GM12878 (cell line): ENCODE measurements around the gene APBB1IP. TPM values are rescaled to one million over a fixed set of nuclear protein-coding genes. Genes with fewer than 3 reads are reported as not detected.

Experiments
- ATF7 ChIP-seq: fragments of 450-650 bp; IDR thresholded peaks from 2 replicates; pipeline ENCODE4 v1.6.1; 2016; ENCODE audit warnings: low read depth, mild to moderate bottlenecking
- BACH1 ChIP-seq: fragments of 450-650 bp; IDR thresholded peaks from 2 replicates; pipeline ENCODE4 v1.6.1; 2017; ENCODE audit warnings: mild to moderate bottlenecking, borderline replicate concordance
- BCL11A ChIP-seq: IDR thresholded peaks from 2 replicates; pipeline ENCODE4 v1.6.1; 2011; ENCODE audit warnings: low read depth, low read length
- BHLHE40 ChIP-seq, 2 experiments: fragments of 450-650 bp in 1 of 2; IDR thresholded peaks; 2 replicates each; pipeline ENCODE4 v1.6.1; 2011 to 2017; ENCODE audit warnings: low read depth in 2 of 2, borderline replicate concordance in 1 of 2, improper control_type of control experiment in 1 of 2, low read length in 1 of 2, mild to moderate bottlenecking in 1 of 2
- BMI1 ChIP-seq: fragments of 450-650 bp; IDR thresholded peaks from 2 replicates; pipeline ENCODE4 v1.6.1; 2016; ENCODE audit warnings: mild to moderate bottlenecking, moderate library complexity, borderline replicate concordance
- BRCA1 ChIP-seq: IDR thresholded peaks from 2 replicates; pipeline ENCODE4 v1.6.1; 2011; ENCODE audit warnings: low read depth, low read length, improper control_type of control experiment
- DPF2 ChIP-seq: fragments of 450-650 bp; IDR thresholded peaks from 2 replicates; pipeline ENCODE4 v1.6.1; 2017; ENCODE audit warnings: mild to moderate bottlenecking
- EGR1 ChIP-seq, 2 experiments: IDR thresholded peaks; 1 replicate in 1 of 2; 2 replicates in 1 of 2; pipeline ENCODE4 v1.6.1; 2011 to 2012; ENCODE audit warnings: low read depth in 2 of 2, low read length in 2 of 2, borderline replicate concordance in 1 of 2, mild to moderate bottlenecking in 1 of 2, moderate library complexity in 1 of 2
- ESRRA ChIP-seq: IDR thresholded peaks from 2 replicates; pipeline ENCODE4 v1.6.1; 2012; ENCODE audit warnings: mild to moderate bottlenecking, low read length, improper control_type of control experiment
- GATAD2B ChIP-seq: fragments of 450-650 bp; conservative IDR thresholded peaks from 2 replicates; pipeline ENCODE4 v1.6.1; 2017; ENCODE audit warnings: low read depth, mild to moderate bottlenecking, moderate library complexity
- IKZF1 ChIP-seq: fragments of 450-650 bp; conservative IDR thresholded peaks from 2 replicates; pipeline ENCODE4 v1.6.1; 2017; ENCODE audit warnings: antibody characterized with exemption, mild to moderate bottlenecking
- KDM1A ChIP-seq: fragments of 200-600 bp; sonication (generic); IDR thresholded peaks from 2 replicates; pipeline ENCODE4 v1.6.1; 2016; ENCODE audit warnings: borderline replicate concordance
- MLLT1 ChIP-seq: fragments of 450-650 bp; IDR thresholded peaks from 2 replicates; pipeline ENCODE4 v1.6.1; 2016; ENCODE audit warnings: mild to moderate bottlenecking
- MYC ChIP-seq: IDR thresholded peaks from 2 replicates; pipeline ENCODE4 v1.6.1; 2011; ENCODE audit warnings: mild to moderate bottlenecking, low read length, moderate library complexity, inconsistent platforms; ENCODE audit not compliant: insufficient read depth, insufficient replicate concordance, insufficient read length, severe bottlenecking
- NFXL1 ChIP-seq: fragments of 450-650 bp; IDR thresholded peaks from 2 replicates; pipeline ENCODE4 v1.6.1; 2017; ENCODE audit warnings: antibody characterized with exemption, mild to moderate bottlenecking, borderline replicate concordance
- NKRF ChIP-seq: fragments of 450-650 bp; conservative IDR thresholded peaks from 2 replicates; pipeline ENCODE4 v1.6.1; 2017; ENCODE audit warnings: mild to moderate bottlenecking, moderate library complexity
- NR2C1 ChIP-seq: fragments of 450-650 bp; IDR thresholded peaks from 2 replicates; pipeline ENCODE4 v1.6.1; 2017; ENCODE audit warnings: antibody characterized with exemption, mild to moderate bottlenecking, moderate library complexity
- PBX3 ChIP-seq: IDR thresholded peaks from 2 replicates; pipeline ENCODE4 v1.6.1; 2011; ENCODE audit warnings: mild to moderate bottlenecking, low read depth, low read length, moderate library complexity; ENCODE audit not compliant: insufficient replicate concordance
- PML ChIP-seq: IDR thresholded peaks from 2 replicates; pipeline ENCODE4 v1.6.1; 2012; ENCODE audit warnings: low read length, inconsistent platforms
- POLR2A ChIP-seq: IDR thresholded peaks from 2 replicates; pipeline ENCODE4 v1.6.1; 2011; ENCODE audit warnings: low read depth, mild to moderate bottlenecking, low read length
- SPI1 ChIP-seq: IDR thresholded peaks from 2 replicates; pipeline ENCODE4 v1.6.1; 2011; ENCODE audit warnings: low read depth, mild to moderate bottlenecking, low read length, moderate library complexity, borderline replicate concordance; ENCODE audit not compliant: insufficient read depth
- SREBF2 ChIP-seq: IDR thresholded peaks from 2 replicates; pipeline ENCODE4 v1.6.1; 2012; ENCODE audit warnings: mild to moderate bottlenecking, low read length
- SUPT20H ChIP-seq: IDR thresholded peaks from 2 replicates; pipeline ENCODE4 v1.6.1; 2011; ENCODE audit warnings: low read depth, mild to moderate bottlenecking, low read length, moderate library complexity, borderline replicate concordance; ENCODE audit not compliant: control insufficient read depth
- TAF1 ChIP-seq: IDR thresholded peaks from 2 replicates; pipeline ENCODE4 v1.6.1; 2011; ENCODE audit warnings: mild to moderate bottlenecking, low read depth, low read length, borderline replicate concordance
- TCF3 ChIP-seq: IDR thresholded peaks from 2 replicates; pipeline ENCODE4 v1.6.1; 2012; ENCODE audit warnings: low read depth, mild to moderate bottlenecking, low read length, borderline replicate concordance; ENCODE audit not compliant: insufficient read depth
- YBX1 ChIP-seq: fragments of 450-650 bp; IDR thresholded peaks from 2 replicates; pipeline ENCODE4 v1.6.1; 2016; ENCODE audit warnings: antibody characterized with exemption
- YY1 ChIP-seq: IDR thresholded peaks from 2 replicates; pipeline ENCODE4 v1.6.1; 2011; ENCODE audit warnings: low read depth, mild to moderate bottlenecking, low read length
- polyA plus RNA-seq, 11 experiments: library from polyadenylated mRNA; depleted of rRNA in 4 of 11; unstranded in 6 of 11; stranded (reverse) in 5 of 11; fragments of >200 nt; fragmentation: Nextera tagmentation in 4 of 11; fragmentation: Illumina TruSeq in 1 of 11; extraction: Ambion mirVana in 4 of 11; extraction: Trizol in 1 of 11; gene quantifications; 1 replicate in 1 of 11; 2 replicates in 10 of 11; pipeline versions ENCODE4 v1.2.1 to v1.2.3, GENCODE V29; 2011 to 2016; ENCODE audit warnings: inconsistent platforms in 2 of 11, missing spikeins in 2 of 11, low read depth in 1 of 11
- total RNA-seq, 4 experiments: library from RNA; depleted of rRNA in 3 of 4; stranded (reverse); fragments of >200 nt in 3 of 4; fragmentation: Illumina TruSeq in 1 of 4; extraction: Trizol in 1 of 4; gene quantifications; 2 replicates each; pipeline versions ENCODE4 v1.2.1 to v1.2.3, GENCODE V29; 2013 to 2021

Gene APBB1IP
- total and polyA plus RNA-seq, 10 of the 15 experiments (the other 5 are each of a cell fraction or from before 2014, with no cell fraction given) = 7.3 to 67.4 (median 19.9) TPM

- TF ChIP-seq SUPT20H (no peak), NFXL1 (no peak), KDM1A (no peak), YBX1 (no peak), NR2C1 (peak; percentile 58), EGR1 (IDR thresholded peaks at IDR 0.05; ENCODE audit: borderline replicate concordance in 1 of 2, low read depth in 2 of 2, low read length in 2 of 2) (peak in 1 of 2 experiments; percentile 23; a peak in 1 of 3 replicates), BRCA1 (no peak), GATAD2B (peak; percentile 74; the same call in 1 of the 2 replicates), SPI1 (peak; percentile 83), TCF3 (no peak), BMI1 (no peak), BCL11A (0 out of 2 replicates have a peak, but pooled peaks have one; percentile 5), BACH1 (peak; percentile 46; the same call in 1 of the 2 replicates), ESRRA (no peak), ATF7 (no peak), NKRF (peak; percentile 69), SREBF2 (no peak), MLLT1 (peak; percentile 6; the same call in 1 of the 2 replicates), POLR2A (peak; percentile 71), PBX3 (no peak), MYC (no peak), IKZF1 (peak; percentile 73), YY1 (peak; percentile 39; the same call in 1 of the 2 replicates), BHLHE40 (IDR thresholded peaks at IDR 0.05; ENCODE audit: borderline replicate concordance in 1 of 2, low read depth in 2 of 2, low read length in 1 of 2) (peak in 1 of 2 experiments; percentile 60; a peak in 2 of 4 replicates), TAF1 (peak; percentile 52; the same call in 1 of the 2 replicates), DPF2 (peak; percentile 33), PML (no peak)
- TF ChIP-seq, all 136 proteins: peak for 19
Observed at GRCh38 chr10:26438534-26439341, 597 bp downstream of the APBB1IP start (continued).
